Stimulated activated naive CD8-positive, alpha-beta T cell treated with anti-CD3 and anti-CD28 coated beads, Interleukin-15, Interleukin-2, amounts not matched to agents 100 ng/mL and 50 ng/mL, for 24 hours (primary cell): ENCODE data around the gene XCR1.
A peak's percentile ranks its signal among the peaks of the same experiment; 100 is the strongest.
"Not testable (repeated sequence)": the region's sequence is repeated elsewhere in the genome, so short reads cannot be mapped to it uniquely, and the experiment has no call there.

Experiments
- H3K27ac Mint-ChIP-seq: one replicate; pipeline ENCODE4 v1.8.0; 2021; ENCODE audit warnings: mild to moderate bottlenecking, mixed read lengths
- H3K27me3 Mint-ChIP-seq: one replicate; pipeline ENCODE4 v1.8.0; 2021; ENCODE audit warnings: mixed read lengths
- H3K36me3 Mint-ChIP-seq: one replicate; pipeline ENCODE4 v1.8.0; 2021; ENCODE audit warnings: low read depth, mixed read lengths
- H3K4me1 Mint-ChIP-seq: one replicate; pipeline ENCODE4 v1.8.0; 2021; ENCODE audit warnings: low read depth, mixed read lengths
- H3K4me3 Mint-ChIP-seq: one replicate; pipeline ENCODE4 v1.8.0; 2021; ENCODE audit warnings: mild to moderate bottlenecking, mixed read lengths
- H3K9me3 Mint-ChIP-seq: one replicate; pipeline ENCODE4 v1.8.0; 2021; ENCODE audit warnings: mixed read lengths

XCR1 gene

DNA sequence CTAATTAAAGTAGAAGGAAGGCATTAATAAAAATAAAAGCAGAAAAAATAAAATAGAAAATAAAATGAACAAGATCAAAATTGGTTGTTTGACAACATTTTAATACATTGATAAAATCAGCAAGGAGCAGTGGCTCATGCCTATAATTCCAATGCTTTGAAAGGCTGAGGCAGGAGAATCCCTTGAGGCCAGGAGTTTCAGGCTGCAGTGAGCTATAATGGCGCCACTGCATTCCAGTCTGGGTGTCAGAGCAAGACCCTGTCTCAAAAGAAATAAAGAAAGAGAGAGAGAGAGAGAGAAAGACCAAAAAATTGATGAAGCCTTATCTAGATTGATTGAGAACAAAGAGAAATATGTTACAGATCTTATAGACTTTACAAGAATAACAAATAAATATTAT is 2.1 kb downstream of the XCR1 start:
- Mint-ChIP-seq H3K27me3 (peaks cover 21% of the 10 kb centered on the region), H3K4me3 (no peak overlapping the region), H3K36me3 (no peaks in the 10 kb centered on the region), H3K4me1 (peaks cover 11% of the 10 kb centered on the region), H3K27ac (no peak overlapping the region), H3K9me3 (peaks cover 9% of the 10 kb centered on the region)

- Mint-ChIP-seq H3K27ac (no peak overlapping the region), H3K27me3 (peaks cover 26% of the 10 kb centered on the region), H3K9me3 (peaks cover 9% of the 10 kb centered on the region), H3K4me1 (peaks cover 21% of the 10 kb centered on the region), H3K36me3 (peaks cover 5% of the 10 kb centered on the region), H3K4me3 (no peak overlapping the region)
These were observed 3.2 kb downstream of the XCR1 start for GRCh38 chr3:46024131-46024530.

GRCh38 chr3:46022909-46023785 is 4.1 kb downstream of the XCR1 start:
- Mint-ChIP-seq H3K36me3 (peaks cover 5% of the 10 kb centered on the region), H3K27ac (no peak overlapping the region), H3K27me3 (peaks cover 26% of the 10 kb centered on the region), H3K4me1 (peaks cover 31% of the 10 kb centered on the region), H3K4me3 (no peak overlapping the region), H3K9me3 (peaks cover 6% of the 10 kb centered on the region)

- no peaks in the 10 kb centered on the region for H3K9me3 Mint-ChIP-seq
- peaks cover 22% of the 10 kb centered on the region for H3K27me3 Mint-ChIP-seq
- H3K27ac Mint-ChIP-seq, result no peak overlapping the region
- H3K36me3 Mint-ChIP-seq, result peaks cover 5% of the 10 kb centered on the region
- H3K4me3 Mint-ChIP-seq, result no peak overlapping the region
- peaks cover 43% of the 10 kb centered on the region for H3K4me1 Mint-ChIP-seq
These were observed 5.8 kb downstream of the XCR1 start for GRCh38 chr3:46021516-46021915.

GRCh38 chr3:46020766-46021510 is 6.3 kb downstream of the XCR1 start:
- peaks cover 46% of the 10 kb centered on the region for H3K4me1 Mint-ChIP-seq
- peaks cover 5% of the 10 kb centered on the region for H3K36me3 Mint-ChIP-seq
- H3K27ac Mint-ChIP-seq, result no peak overlapping the region
- H3K9me3 Mint-ChIP-seq, result no peaks in the 10 kb centered on the region
- H3K4me3 Mint-ChIP-seq, result no peak overlapping the region
- peaks cover 22% of the 10 kb centered on the region for H3K27me3 Mint-ChIP-seq

DNA sequence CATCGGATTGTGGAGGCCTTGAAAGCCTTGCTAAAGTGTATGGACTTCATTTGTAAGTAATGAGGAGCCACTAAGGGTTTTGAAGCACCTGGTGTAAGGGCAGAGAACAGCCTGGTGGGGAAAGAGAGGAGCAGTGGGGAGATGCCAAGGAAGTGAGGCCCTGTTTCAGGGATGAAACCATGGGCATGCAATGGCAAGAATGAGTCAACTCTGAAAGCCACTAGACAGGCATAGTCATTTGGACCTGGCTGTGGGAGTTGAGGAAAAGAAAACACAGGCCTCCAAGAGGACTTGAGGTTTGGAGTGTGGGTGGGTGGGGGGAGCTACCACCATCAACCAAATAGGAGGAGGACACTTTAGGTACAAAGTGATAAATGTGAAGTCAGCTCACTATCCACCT is 7.6 kb downstream of the XCR1 start:
- no peaks in the 10 kb centered on the region for H3K9me3 Mint-ChIP-seq
- H3K27me3 Mint-ChIP-seq, result peaks cover 28% of the 10 kb centered on the region
- peak overlapping the region; percentile 88 for H3K27ac Mint-ChIP-seq
- peaks cover 56% of the 10 kb centered on the region for H3K4me1 Mint-ChIP-seq
- peaks cover 5% of the 10 kb centered on the region for H3K36me3 Mint-ChIP-seq
- peak overlapping the region; percentile 47 for H3K4me3 Mint-ChIP-seq

DNA sequence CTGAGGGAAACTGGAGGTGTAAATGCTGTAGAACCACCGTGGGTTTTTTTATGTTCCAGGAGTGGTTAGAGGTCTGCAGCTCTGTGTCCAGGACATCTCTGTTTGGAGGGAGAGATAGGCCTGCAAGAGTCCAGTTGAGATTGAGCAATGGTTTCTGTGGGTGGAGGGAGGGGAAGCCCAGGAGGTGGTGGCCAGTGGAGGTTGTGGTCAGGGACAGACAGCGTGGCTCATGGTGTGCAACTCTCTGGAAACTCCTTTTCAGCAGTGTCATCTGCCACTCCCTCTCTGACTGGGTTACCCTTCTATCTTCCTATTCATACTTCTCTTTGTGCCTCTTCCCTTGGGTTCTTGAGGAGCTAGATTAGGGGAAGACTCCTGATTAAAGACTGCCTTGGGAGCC is 9.6 kb downstream of the XCR1 start:
- peaks cover 33% of the 10 kb centered on the region for H3K27me3 Mint-ChIP-seq
- H3K9me3 Mint-ChIP-seq, result no peaks in the 10 kb centered on the region
- peak overlapping the region; percentile 41 for H3K27ac Mint-ChIP-seq
- H3K4me3 Mint-ChIP-seq, result no peak overlapping the region
- H3K4me1 Mint-ChIP-seq, result peaks cover 67% of the 10 kb centered on the region
- peaks cover 5% of the 10 kb centered on the region for H3K36me3 Mint-ChIP-seq

DNA sequence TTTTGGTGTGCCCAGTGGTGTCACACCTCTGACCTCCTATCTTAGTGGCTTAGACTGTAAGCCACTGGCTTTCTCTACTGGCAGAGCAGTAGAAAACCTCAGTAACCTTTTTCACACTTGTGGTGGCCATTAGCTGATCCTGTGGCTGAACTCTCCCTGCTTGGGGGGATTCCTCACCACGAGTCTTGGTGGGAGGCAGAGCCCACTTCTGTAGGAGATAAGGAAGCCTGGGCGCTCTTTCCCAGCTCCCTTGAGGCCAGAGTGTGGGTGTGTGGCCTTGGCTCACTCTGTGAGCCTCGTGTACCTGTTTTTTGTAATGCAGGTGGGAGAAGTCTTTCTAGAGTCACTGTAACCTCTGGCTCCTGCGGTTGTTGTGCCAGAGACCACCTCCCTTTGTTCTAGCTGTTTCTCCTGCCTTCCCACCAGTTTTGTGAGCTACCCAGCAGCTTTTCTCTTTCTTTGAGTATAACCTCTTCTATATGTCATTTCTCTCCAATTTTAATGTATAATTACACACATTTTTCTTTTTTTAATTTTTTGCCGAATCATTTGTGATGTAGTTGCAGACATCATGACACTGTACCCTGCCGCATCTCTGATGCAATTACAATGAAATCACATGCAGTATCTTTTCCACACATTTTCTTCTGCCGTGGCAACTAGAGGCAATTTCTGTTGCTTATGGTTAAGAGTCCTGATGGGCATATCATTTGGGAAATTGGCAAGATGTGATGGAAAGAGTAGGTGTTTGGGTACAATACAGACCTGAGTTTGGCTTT is 13.8 kb downstream of the XCR1 start:
- Mint-ChIP-seq H3K9me3 (no peaks in the 10 kb centered on the region), H3K4me1 (peaks cover 65% of the 10 kb centered on the region), H3K27ac (peak overlapping the region; percentile 45), H3K4me3 (no peak overlapping the region), H3K36me3 (no peaks in the 10 kb centered on the region), H3K27me3 (peaks cover 19% of the 10 kb centered on the region)

DNA sequence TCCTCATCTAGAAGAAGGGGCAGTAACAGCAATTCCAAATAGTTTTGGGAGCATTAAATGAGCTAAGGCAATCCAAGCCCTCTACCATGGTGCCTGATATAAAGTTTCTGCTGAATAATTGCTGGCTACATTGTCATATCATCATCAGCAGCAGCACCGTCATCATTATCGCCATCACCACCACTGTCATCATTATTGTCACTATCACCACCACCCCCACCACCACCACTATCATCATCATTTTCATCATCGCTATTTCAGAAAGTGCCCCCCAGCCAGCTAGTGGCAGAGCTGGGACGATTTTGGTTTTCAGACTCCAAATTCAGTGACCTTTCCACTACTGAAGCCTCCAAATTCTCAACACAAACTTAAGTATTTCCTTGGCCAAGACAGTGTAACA is 15.0 kb downstream of the XCR1 start:
- no peaks in the 10 kb centered on the region for H3K36me3 Mint-ChIP-seq
- H3K9me3 Mint-ChIP-seq, result no peaks in the 10 kb centered on the region
- peaks cover 19% of the 10 kb centered on the region for H3K27me3 Mint-ChIP-seq
- H3K4me3 Mint-ChIP-seq, result no peak overlapping the region
- peaks cover 52% of the 10 kb centered on the region for H3K4me1 Mint-ChIP-seq
- no peak overlapping the region for H3K27ac Mint-ChIP-seq

GRCh38 chr3:46010519-46011113 is 16.7 kb downstream of the XCR1 start:
- Mint-ChIP-seq H3K27me3 (peaks cover 15% of the 10 kb centered on the region), H3K9me3 (no peaks in the 10 kb centered on the region), H3K27ac (no peak overlapping the region), H3K4me3 (no peak overlapping the region), H3K36me3 (no peaks in the 10 kb centered on the region), H3K4me1 (peaks cover 40% of the 10 kb centered on the region)

GRCh38 chr3:46008058-46008457 is 19.2 kb downstream of the XCR1 start:
- H3K27ac Mint-ChIP-seq, result no peak overlapping the region
- H3K27me3 Mint-ChIP-seq, result peaks cover 4% of the 10 kb centered on the region
- no peaks in the 10 kb centered on the region for H3K9me3 Mint-ChIP-seq
- no peaks in the 10 kb centered on the region for H3K36me3 Mint-ChIP-seq
- H3K4me1 Mint-ChIP-seq, result peaks cover 26% of the 10 kb centered on the region
- no peak overlapping the region for H3K4me3 Mint-ChIP-seq

DNA sequence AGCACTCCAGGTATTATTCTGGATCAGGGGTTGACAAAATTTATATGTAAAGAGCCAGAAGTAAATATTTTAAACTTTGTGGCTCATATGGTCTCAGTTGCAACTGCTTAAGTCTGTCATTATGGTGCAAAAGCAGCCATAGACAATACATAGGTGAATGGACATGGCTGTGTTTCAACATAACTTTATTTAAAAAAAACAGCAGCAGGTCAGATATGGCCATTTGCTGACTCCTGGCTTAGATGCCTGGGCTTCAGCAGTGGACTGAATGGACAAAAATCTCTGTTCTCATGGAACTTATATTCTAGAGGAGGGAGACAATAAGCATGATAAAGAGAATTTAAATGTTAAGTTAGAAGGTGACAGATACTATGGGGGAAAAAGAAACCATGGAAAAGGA is 20.0 kb downstream of the XCR1 start:
- Mint-ChIP-seq H3K36me3 (no peaks in the 10 kb centered on the region), H3K9me3 (no peaks in the 10 kb centered on the region), H3K4me3 (no peak overlapping the region), H3K27me3 (peaks cover 4% of the 10 kb centered on the region), H3K4me1 (peaks cover 19% of the 10 kb centered on the region), H3K27ac (no peak overlapping the region)

DNA sequence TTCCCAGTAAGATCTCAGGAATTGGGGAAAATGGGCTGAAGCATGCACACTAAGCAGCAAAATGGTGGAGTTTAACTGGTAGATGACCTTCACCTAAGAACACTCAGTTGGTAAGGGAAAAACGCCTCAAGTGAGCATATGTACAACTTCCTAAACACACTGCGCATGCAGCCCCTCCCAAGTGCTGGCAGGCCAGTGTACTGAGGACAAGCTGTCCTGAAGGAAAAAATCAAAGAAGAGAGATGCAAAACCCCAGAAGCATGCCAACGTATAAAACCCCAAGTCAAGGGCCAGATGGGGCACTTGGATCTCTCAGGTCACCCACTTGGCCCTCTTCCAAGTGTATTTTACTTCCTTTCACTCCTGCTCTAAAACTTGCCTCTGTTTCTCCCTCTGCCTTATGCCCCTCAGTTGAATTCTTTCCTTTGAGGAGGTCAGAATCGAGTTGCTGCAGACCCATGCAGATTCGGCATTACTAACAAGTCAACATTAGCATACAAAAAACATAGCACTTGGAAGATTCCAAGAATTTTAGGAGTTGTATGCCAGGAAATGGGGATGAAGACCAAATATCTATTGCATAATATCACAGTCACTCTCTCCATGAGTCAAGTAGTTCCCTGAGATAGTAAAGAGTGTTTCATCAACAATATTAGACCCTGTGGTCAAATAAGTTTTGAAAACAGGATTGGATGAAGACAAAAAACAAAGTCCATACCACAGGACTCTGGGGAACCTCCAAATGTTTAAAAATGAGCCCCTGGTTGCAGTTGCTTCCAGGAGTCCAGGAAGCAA is 20.8 kb downstream of the XCR1 start:
- H3K27ac Mint-ChIP-seq, result no peak overlapping the region
- H3K27me3 Mint-ChIP-seq, result peaks cover 4% of the 10 kb centered on the region
- no peaks in the 10 kb centered on the region for H3K9me3 Mint-ChIP-seq
- H3K4me1 Mint-ChIP-seq, result peaks cover 17% of the 10 kb centered on the region
- no peak overlapping the region for H3K4me3 Mint-ChIP-seq
- H3K36me3 Mint-ChIP-seq, result no peaks in the 10 kb centered on the region

- H3K4me3 Mint-ChIP-seq, H3K36me3 Mint-ChIP-seq, H3K27ac Mint-ChIP-seq, H3K4me1 Mint-ChIP-seq, H3K9me3 Mint-ChIP-seq: not testable (repeated sequence)
- peaks cover 11% of the 10 kb centered on the region for H3K27me3 Mint-ChIP-seq
These were observed 23.6 kb downstream of the XCR1 start for GRCh38 chr3:46003706-46004105.
